OCI-LY3 (cell line): ENCODE results near the gene VRK2.

Experiments
- H2AFZ ChIP-seq: fragments of 200-600, 300-600 bp; shearing (Covaris generic); 2 replicates; pipeline ENCODE4 v1.6.0; 2014; ENCODE audit warnings: antibody characterized with exemption, low read depth, low read length
- H3K27ac ChIP-seq: fragments of 200-600, 300-600 bp; sonication (generic); 2 replicates; pipeline ENCODE4 v1.5.1; 2014; ENCODE audit warnings: mild to moderate bottlenecking, low read length, moderate library complexity, mixed read lengths
- H3K27me3 ChIP-seq: fragments of 200-600, 300-600 bp; sonication (generic); 2 replicates; pipeline ENCODE4 v1.6.1; 2014; ENCODE audit warnings: low read depth, low read length, mixed read lengths
- H3K36me3 ChIP-seq: fragments of 200-600, 300-600 bp; sonication (generic); replicated peaks from 2 replicates; pipeline ENCODE3; 2014; ENCODE audit warnings: low read depth, low read length, mixed read lengths
- H3K4me1 ChIP-seq: fragments of 300-600, 200-600 bp; sonication (generic); 2 replicates; pipeline ENCODE4 v1.6.1; 2014; ENCODE audit warnings: low read length, mixed read lengths
- H3K4me2 ChIP-seq: fragments of 200-600, 300-600 bp; sonication (generic); 2 replicates; pipeline ENCODE4 v1.6.1; 2014; ENCODE audit warnings: low read length, mixed read lengths
- H3K4me3 ChIP-seq: fragments of 300-600, 200-600 bp; sonication (generic); 2 replicates; pipeline ENCODE4 v1.5.1; 2014; ENCODE audit warnings: antibody characterized with exemption, mild to moderate bottlenecking, low read length, moderate library complexity
- H3K79me2 ChIP-seq: fragments of 300-600, 200-600 bp; shearing (Covaris generic); 2 replicates; pipeline ENCODE4 v1.6.1; 2014; ENCODE audit warnings: mild to moderate bottlenecking, low read length, mixed read lengths
- H3K9ac ChIP-seq: fragments of 300-600, 200-600 bp; shearing (Covaris generic); 2 replicates; pipeline ENCODE4 v1.6.0; 2014; ENCODE audit warnings: mild to moderate bottlenecking, low read length, moderate library complexity
- H3K9me3 ChIP-seq: fragments of 200-600, 300-600 bp; shearing (Covaris generic); 2 replicates; pipeline ENCODE4 v1.6.1; 2014; ENCODE audit warnings: low read length, mixed read lengths; ENCODE audit not compliant: insufficient read depth
- H4K20me1 ChIP-seq: fragments of 200-600, 300-600 bp; sonication (generic); 2 replicates; pipeline ENCODE4 v1.6.1; 2016; ENCODE audit warnings: low read length, mixed read lengths; ENCODE audit not compliant: insufficient read depth
- EZH2phosphoT487 ChIP-seq: fragments of 200-600 bp; shearing (Covaris generic); IDR thresholded peaks from 2 replicates; pipeline ENCODE4 v1.6.1; 2018; ENCODE audit warnings: antibody characterized with exemption, mixed run types, low read depth
- TF ChIP-seq, protein P1 (sequence below): fragments of 200-600, 300-600 bp; sonication (generic); IDR thresholded peaks from 2 replicates; pipeline ENCODE4 v1.5.1; 2014; ENCODE audit warnings: antibody characterized with exemption, low read length, low read depth

The VRK2 gene

DNA sequence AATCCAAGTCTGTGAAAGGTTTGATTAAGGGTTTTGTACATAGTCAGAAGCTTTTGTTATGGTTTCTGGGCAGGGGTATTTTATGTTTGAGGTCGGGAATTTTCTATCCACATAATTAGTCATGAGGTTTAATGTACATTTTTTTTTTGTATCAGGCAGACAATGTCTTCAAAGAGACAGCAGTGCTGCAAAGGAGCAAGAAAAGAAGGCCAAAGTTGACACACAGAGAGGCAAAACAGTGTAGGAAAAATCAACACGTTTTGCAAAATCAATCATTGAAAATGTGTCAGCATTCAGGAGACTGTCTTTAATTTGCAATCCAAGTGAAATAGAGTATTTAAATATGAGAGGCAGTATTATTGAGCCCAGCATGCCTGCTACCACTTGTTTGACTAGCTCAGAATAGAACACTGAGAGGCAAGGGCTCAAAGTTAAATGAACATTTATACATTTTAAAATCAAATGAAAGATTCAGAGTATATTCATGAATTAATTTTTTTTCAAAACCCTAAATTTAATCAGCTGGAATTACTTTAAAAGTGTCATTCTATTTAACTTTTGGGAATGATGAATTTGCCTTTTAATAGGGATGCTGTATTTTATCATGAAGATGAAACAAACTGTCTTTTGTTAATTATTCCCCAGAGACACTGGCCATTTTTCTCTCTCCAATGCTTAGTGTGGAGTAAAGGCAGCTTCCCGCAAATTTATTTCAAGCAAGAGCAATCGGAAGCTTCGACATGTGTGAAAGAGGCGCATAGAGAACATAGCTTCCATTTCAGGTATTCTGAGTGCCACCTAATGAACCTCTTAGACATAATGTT, 11.3 kb downstream of the VRK2 start:
- H3K27me3 ChIP-seq: no peaks in the 10 kb centered on the region
- H3K36me3 ChIP-seq: peaks cover 30% of the 10 kb centered on the region
- no peak overlapping the region for H3K4me3 ChIP-seq
- no peak overlapping the region for H3K4me2 ChIP-seq
- H3K79me2 ChIP-seq: no peaks in the 10 kb centered on the region
- TF ChIP-seq, protein P1, sequence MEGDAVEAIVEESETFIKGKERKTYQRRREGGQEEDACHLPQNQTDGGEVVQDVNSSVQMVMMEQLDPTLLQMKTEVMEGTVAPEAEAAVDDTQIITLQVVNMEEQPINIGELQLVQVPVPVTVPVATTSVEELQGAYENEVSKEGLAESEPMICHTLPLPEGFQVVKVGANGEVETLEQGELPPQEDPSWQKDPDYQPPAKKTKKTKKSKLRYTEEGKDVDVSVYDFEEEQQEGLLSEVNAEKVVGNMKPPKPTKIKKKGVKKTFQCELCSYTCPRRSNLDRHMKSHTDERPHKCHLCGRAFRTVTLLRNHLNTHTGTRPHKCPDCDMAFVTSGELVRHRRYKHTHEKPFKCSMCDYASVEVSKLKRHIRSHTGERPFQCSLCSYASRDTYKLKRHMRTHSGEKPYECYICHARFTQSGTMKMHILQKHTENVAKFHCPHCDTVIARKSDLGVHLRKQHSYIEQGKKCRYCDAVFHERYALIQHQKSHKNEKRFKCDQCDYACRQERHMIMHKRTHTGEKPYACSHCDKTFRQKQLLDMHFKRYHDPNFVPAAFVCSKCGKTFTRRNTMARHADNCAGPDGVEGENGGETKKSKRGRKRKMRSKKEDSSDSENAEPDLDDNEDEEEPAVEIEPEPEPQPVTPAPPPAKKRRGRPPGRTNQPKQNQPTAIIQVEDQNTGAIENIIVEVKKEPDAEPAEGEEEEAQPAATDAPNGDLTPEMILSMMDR: no peak
- no peak for TF ChIP-seq EZH2phosphoT487
- H3K9me3 ChIP-seq: no peaks in the 10 kb centered on the region
- no peak overlapping the region for H2AFZ ChIP-seq
- no peak overlapping the region for H3K27ac ChIP-seq
- H3K4me1 ChIP-seq: peaks cover 6% of the 10 kb centered on the region; the same call in 1 of the 2 replicates
- H4K20me1 ChIP-seq: no peaks in the 10 kb centered on the region
- H3K9ac ChIP-seq: no peak overlapping the region

DNA sequence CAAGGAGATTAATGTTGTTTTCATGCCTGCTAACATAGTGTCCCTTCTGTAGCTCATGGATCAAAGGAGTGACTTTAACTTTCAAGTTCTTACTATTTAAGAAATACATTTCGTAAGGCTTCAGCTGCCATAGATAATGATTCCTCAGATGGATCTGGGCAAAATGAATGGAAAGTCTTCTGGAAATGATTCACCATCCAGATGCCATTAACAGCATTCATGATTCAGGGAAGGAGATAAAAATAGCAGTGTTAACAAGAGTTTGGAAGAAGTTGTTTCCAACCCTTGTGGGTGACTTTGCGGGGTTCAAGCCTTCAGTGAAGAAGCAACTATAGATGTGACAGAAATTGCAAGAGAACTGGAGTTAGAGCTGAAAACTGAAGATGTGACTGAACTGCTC, 17.0 kb downstream of the VRK2 start:
- no peak overlapping the region for H3K4me2 ChIP-seq
- TF ChIP-seq EZH2phosphoT487: no peak
- TF ChIP-seq, protein P1: no peak
- no peaks in the 10 kb centered on the region for H3K27me3 ChIP-seq
- H3K36me3 ChIP-seq: peaks cover 25% of the 10 kb centered on the region
- H3K79me2 ChIP-seq: no peaks in the 10 kb centered on the region
- H2AFZ ChIP-seq: no peak overlapping the region
- no peak overlapping the region for H3K27ac ChIP-seq
- no peaks in the 10 kb centered on the region for H3K9me3 ChIP-seq
- H4K20me1 ChIP-seq: no peaks in the 10 kb centered on the region
- H3K4me3 ChIP-seq: no peak overlapping the region
- no peaks in the 10 kb centered on the region for H3K4me1 ChIP-seq
- no peak overlapping the region for H3K9ac ChIP-seq

DNA sequence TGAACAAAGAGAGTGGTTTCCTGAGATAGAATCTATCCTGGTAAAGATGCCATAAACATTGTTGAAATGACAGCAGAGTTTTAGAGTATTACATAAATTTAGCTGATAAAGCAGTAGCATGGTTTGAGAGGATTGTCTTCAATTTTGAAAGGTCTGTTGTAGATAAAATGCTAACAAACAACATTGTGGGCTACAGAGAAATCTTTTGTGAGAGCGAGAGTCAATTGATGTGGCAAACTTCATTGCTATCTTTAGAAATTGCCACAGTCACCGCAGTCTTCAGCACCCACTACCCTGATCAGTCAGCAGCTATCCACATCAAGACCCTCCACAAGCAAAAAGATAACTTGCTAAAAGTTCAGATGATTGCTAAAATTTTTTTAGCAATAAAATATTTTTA, 17.5 kb downstream of the VRK2 start:
- H3K4me1 ChIP-seq: no peaks in the 10 kb centered on the region
- no peak overlapping the region for H3K4me2 ChIP-seq
- no peak overlapping the region for H2AFZ ChIP-seq
- TF ChIP-seq, protein P1: no peak
- no peak for TF ChIP-seq EZH2phosphoT487
- H3K4me3 ChIP-seq: no peak overlapping the region
- peaks cover 24% of the 10 kb centered on the region for H3K36me3 ChIP-seq
- no peaks in the 10 kb centered on the region for H3K9me3 ChIP-seq
- no peak overlapping the region for H3K9ac ChIP-seq
- H3K27me3 ChIP-seq: no peaks in the 10 kb centered on the region
- H4K20me1 ChIP-seq: no peaks in the 10 kb centered on the region
- no peak overlapping the region for H3K27ac ChIP-seq
- no peaks in the 10 kb centered on the region for H3K79me2 ChIP-seq

DNA sequence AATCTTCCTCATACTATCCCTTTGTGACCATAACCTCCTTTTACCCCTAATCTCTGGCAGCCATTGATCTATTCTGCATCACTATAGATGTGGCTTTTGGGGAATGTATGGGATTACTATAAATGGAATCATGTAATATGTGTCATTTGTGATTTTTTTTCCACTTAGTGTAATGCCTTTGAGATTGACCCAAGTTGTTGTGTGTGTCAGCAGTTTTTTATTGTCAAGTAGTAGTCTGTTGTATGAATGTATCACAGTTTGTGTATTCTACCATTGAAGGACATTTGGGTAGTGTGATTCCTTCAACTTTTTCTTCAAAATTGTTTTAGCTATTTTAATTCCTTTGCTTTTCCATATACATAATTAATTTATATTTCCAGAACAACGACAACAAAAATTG, 18.6 kb downstream of the VRK2 start:
- Histone ChIP-seq H3K4me1 (no peaks in the 10 kb centered on the region; the same call in 1 of the 2 replicates), H3K4me2 (no peak overlapping the region), H3K9ac (no peak overlapping the region), H3K27me3 (no peaks in the 10 kb centered on the region), H4K20me1 (no peaks in the 10 kb centered on the region), H3K9me3 (no peaks in the 10 kb centered on the region), H3K27ac (no peak overlapping the region), H3K4me3 (no peak overlapping the region), H3K36me3 (peaks cover 23% of the 10 kb centered on the region), H3K79me2 (peaks cover 4% of the 10 kb centered on the region; the same call in 1 of the 2 replicates), H2AFZ (no peak overlapping the region)
- TF ChIP-seq, protein P1: no peak
- no peak for TF ChIP-seq EZH2phosphoT487
